PC-3 (cell line): Measurements from ENCODE around the gene PRPH2. TPM values are rescaled to one million over a fixed set of nuclear protein-coding genes. Genes with fewer than 3 reads are reported as not detected.

ENCODE experiments used
- ATAC-seq: fragments of 200-7000 bp; cut with Tn5 transposase; 2 replicates; pipeline ENCODE4 v1.9.1; 2020; ENCODE audit warnings: mild to moderate bottlenecking, moderate library complexity
- BruUV-seq: library from RNA; stranded (reverse); fragments of 400-500 nt; replicated peaks from 2 replicates; lab custom pipeline; 2021; lab: Mats Ljungman, UMichigan
- CTCF ChIA-PET: fragments of 300-600 bp; sonication (Branson Sonifier 250); formaldehyde crosslinking; loops from one replicate; lab custom pipeline; 2022; ENCODE audit warnings: antibody characterized with exemption; lab: Charles Lee
- POLR2A ChIA-PET: fragments of 300-600 bp; sonication (Branson Sonifier 250); formaldehyde crosslinking; loops from one replicate; lab custom pipeline; 2022; ENCODE audit warnings: antibody characterized with exemption; ENCODE audit not compliant: unreplicated experiment; lab: Charles Lee
- DNase-seq: peaks from one replicate; pipeline ENCODE4 v3.0.0-alpha.2; 2015
- H2AFZ ChIP-seq: fragments of 300-600 bp; sonication (generic); 2 replicates; pipeline ENCODE4 v1.6.0; 2016; ENCODE audit warnings: antibody characterized with exemption, low read length
- H3F3A ChIP-seq: fragments of 300-600 bp; sonication (generic); one replicate; pipeline ENCODE4 v1.6.0; 2017; ENCODE audit warnings: antibody characterized with exemption, low read length, control low read depth, mild to moderate bottlenecking; ENCODE audit not compliant: unreplicated experiment
- H3K27ac ChIP-seq: fragments of 300-600 bp; sonication (generic); 2 replicates; pipeline ENCODE4 v1.5.1; 2016; ENCODE audit warnings: mild to moderate bottlenecking, low read length
- H3K27me3 ChIP-seq: fragments of 300-600 bp; sonication (generic); 2 replicates; pipeline ENCODE4 v1.6.1; 2016; ENCODE audit warnings: low read length, mixed read lengths
- H3K36me3 ChIP-seq: fragments of 300-600 bp; sonication (generic); 2 replicates; pipeline ENCODE4 v1.6.1; 2016; ENCODE audit warnings: low read depth, mixed run types, low read length, mixed read lengths
- H3K4me1 ChIP-seq: fragments of 300-600 bp; sonication (generic); 2 replicates; pipeline ENCODE4 v1.5.1; 2016; ENCODE audit warnings: low read length; ENCODE audit not compliant: insufficient read depth
- H3K4me2 ChIP-seq: fragments of 300-600 bp; sonication (generic); 2 replicates; pipeline ENCODE4 v1.6.0; 2016; ENCODE audit warnings: low read length
- H3K4me3 ChIP-seq: fragments of 300-600 bp; sonication (generic); 2 replicates; pipeline ENCODE4 v1.5.1; 2016; ENCODE audit warnings: mild to moderate bottlenecking, low read length, mixed read lengths
- H3K79me2 ChIP-seq: fragments of 300-600 bp; sonication (generic); 2 replicates; pipeline ENCODE4 v1.6.1; 2017; ENCODE audit warnings: low read length, mixed read lengths
- H3K9ac ChIP-seq: fragments of 300-600 bp; sonication (generic); 2 replicates; pipeline ENCODE4 v1.6.0; 2016; ENCODE audit warnings: mild to moderate bottlenecking, low read length
- H3K9me2 ChIP-seq: fragments of 300-600 bp; sonication (generic); replicated peaks from 2 replicates; pipeline ENCODE4 v1.6.1; 2016; ENCODE audit warnings: mixed run types, low read length, mixed read lengths
- H3K9me3 ChIP-seq: fragments of 300-600 bp; sonication (generic); 2 replicates; pipeline ENCODE4 v1.6.1; 2016; ENCODE audit warnings: low read length, mixed read lengths
- H4K20me1 ChIP-seq: fragments of 300-600 bp; sonication (generic); 2 replicates; pipeline ENCODE4 v1.6.1; 2016; ENCODE audit warnings: low read length, mixed read lengths
- CTCF ChIP-seq: fragments of 300-600 bp; sonication (generic); conservative IDR thresholded peaks from 2 replicates; pipeline ENCODE4 v1.5.1; 2017; ENCODE audit warnings: antibody characterized with exemption, low read depth, mild to moderate bottlenecking, low read length
- EZH2 ChIP-seq: fragments of 300-600 bp; sonication (generic); IDR thresholded peaks from one replicate; pipeline ENCODE4 v1.6.1; 2017; ENCODE audit warnings: antibody characterized with exemption, mild to moderate bottlenecking, low read length; ENCODE audit not compliant: unreplicated experiment
- EZH2phosphoT487 ChIP-seq: fragments of 300-600 bp; sonication (generic); IDR thresholded peaks from 2 replicates; pipeline ENCODE4 v1.6.1; 2018; ENCODE audit warnings: mild to moderate bottlenecking, antibody characterized with exemption, low read length, borderline replicate concordance
- intact Hi-C: fragments of 100-400 bp; cut with micrococcal nuclease; formaldehyde crosslinking; loops from 2 replicates; pipeline ENCODE4 v1.9.0; 2023
- total RNA-seq: library from RNA; depleted of rRNA; stranded (reverse); fragments of >200 nt; gene quantifications from 2 replicates; pipeline ENCODE4 v1.2.3, GENCODE V29; 2014

PRPH2 gene
- total RNA-seq, 1 experiment from 2014 or later = not detected

GRCh38 chr6:42745083-42745639 lies 22.8 kb upstream of the PRPH2 start:
- Histone ChIP-seq H3K79me2 (peaks cover 34% of the 10 kb centered on the region), H3K4me1 (peaks cover 21% of the 10 kb centered on the region), H3K9ac (peak overlapping the region; percentile 94), H3K27ac (peak overlapping the region; percentile 60; the same call in 1 of the 2 replicates), H4K20me1 (peaks cover 9% of the 10 kb centered on the region; the same call in 1 of the 2 replicates), H3K9me2 (no peaks in the 10 kb centered on the region), H3F3A (no peaks in the 10 kb centered on the region), H3K27me3 (no peaks in the 10 kb centered on the region), H2AFZ (no peak overlapping the region), H3K9me3 (no peaks in the 10 kb centered on the region), H3K4me3 (peak overlapping the region; percentile 98), H3K36me3 (no peaks in the 10 kb centered on the region), H3K4me2 (peak overlapping the region; percentile 97)
- DNase-seq = no peak
- TF ChIP-seq CTCF (no peak), EZH2phosphoT487 (no peak), EZH2 (no peak)
- no peak for ATAC-seq
- intact Hi-C loops = no loop called here
- no TSS peak for BruUV-seq
- CTCF ChIA-PET = interaction anchor here (0.6 to 0.8 kb wide), 2 partner anchors 85 to 241 kb away, joined by 3 to 16 read pairs; no protein-coding TSS in a partner anchor
- POLR2A ChIA-PET = interaction anchor here (0.5 to 0.8 kb wide), 3 partner anchors 36 to 138 kb away, joined by 3 to 16 read pairs (median 6); partner anchors contain the start of gene BICRAL

- Histone ChIP-seq H4K20me1 (peaks cover 9% of the 10 kb centered on the region; the same call in 1 of the 2 replicates), H3K4me3 (peak overlapping the region; percentile 98), H3K4me1 (peaks cover 21% of the 10 kb centered on the region), H3K27me3 (no peaks in the 10 kb centered on the region), H3K36me3 (no peaks in the 10 kb centered on the region), H3K9me2 (no peaks in the 10 kb centered on the region), H3K79me2 (peaks cover 34% of the 10 kb centered on the region), H2AFZ (no peak overlapping the region), H3K9ac (peak overlapping the region; percentile 94), H3K27ac (no peak overlapping the region), H3F3A (no peaks in the 10 kb centered on the region), H3K4me2 (peak overlapping the region; percentile 97), H3K9me3 (no peaks in the 10 kb centered on the region)
- DNase-seq (peak; percentile 29), ATAC-seq (no peak)
- CTCF ChIA-PET = no interaction called here
- intact Hi-C loops = no loop called here
- TF ChIP-seq CTCF = peak; percentile 33; the same call in 1 of the 2 replicates
- no peak for TF ChIP-seq EZH2
- POLR2A ChIA-PET = interaction anchor here (0.6 kb wide), 1 partner anchor 83 kb away, joined by 6 read pairs; no protein-coding TSS in a partner anchor
- BruUV-seq = no TSS peak
Observed at GRCh38 chr6:42744351-42744893, 22.0 kb upstream of the PRPH2 start.
